H1 (cell line): Measurements from ENCODE around the gene PRSS16. TPM values are rescaled to one million over a fixed set of nuclear protein-coding genes. Genes with fewer than 3 reads are reported as not detected.

Experiments
- CBX8 ChIP-seq: fragments of 300-800, 300-1000 bp; sonication (generic); IDR thresholded peaks from 2 replicates; pipeline ENCODE4 v1.7.1; 2016; ENCODE audit warnings: low read depth, low read length, borderline replicate concordance
- CREB1 ChIP-seq: IDR thresholded peaks from 2 replicates; pipeline ENCODE4 v1.6.1; 2012; ENCODE audit warnings: inconsistent platforms
- HDAC2 ChIP-seq, 2 experiments: fragments of 300-600 bp in 1 of 2; sonication (generic) in 1 of 2; IDR thresholded peaks; 2 replicates each; pipeline ENCODE4 v1.6.1; 2011 to 2012; ENCODE audit warnings: low read depth in 2 of 2, low read length in 2 of 2, mild to moderate bottlenecking in 2 of 2, moderate library complexity in 2 of 2, borderline replicate concordance in 1 of 2, inconsistent platforms in 1 of 2
- POLR2A ChIP-seq, 2 experiments: IDR thresholded peaks; 1 replicate in 1 of 2; 2 replicates in 1 of 2; pipeline ENCODE4 v1.6.1; 2011; ENCODE audit warnings: low read depth in 2 of 2, low read length in 2 of 2, mild to moderate bottlenecking in 2 of 2; ENCODE audit errors: control extremely low read depth in 1 of 2
- POLR2AphosphoS5 ChIP-seq: IDR thresholded peaks from 2 replicates; pipeline ENCODE4 v1.6.1; 2011; ENCODE audit warnings: low read depth, low read length
- RFX5 ChIP-seq: IDR thresholded peaks from 2 replicates; pipeline ENCODE4 v1.6.1; 2011; ENCODE audit warnings: low read depth, low read length, improper control_type of control experiment, borderline replicate concordance
- SP4 ChIP-seq: IDR thresholded peaks from 2 replicates; pipeline ENCODE4 v1.6.1; 2012; ENCODE audit warnings: low read length, inconsistent platforms
- SUZ12 ChIP-seq: fragments of 200-600 bp; sonication (generic); IDR thresholded peaks from 2 replicates; pipeline ENCODE4 v1.6.1; 2012; ENCODE audit warnings: mild to moderate bottlenecking, inconsistent platforms, low read length, moderate library complexity, mixed read lengths
- TBP ChIP-seq: IDR thresholded peaks from 2 replicates; pipeline ENCODE4 v1.6.1; 2011; ENCODE audit warnings: low read depth, low read length, improper control_type of control experiment
- TEAD4 ChIP-seq: IDR thresholded peaks from 2 replicates; pipeline ENCODE4 v1.6.1; 2012; ENCODE audit warnings: low read depth, low read length, inconsistent platforms, mixed read lengths
- polyA plus RNA-seq, 7 experiments: library from polyadenylated mRNA; depleted of rRNA in 3 of 7; stranded (reverse) in 5 of 7; unstranded in 2 of 7; fragments of >200 nt in 5 of 7; fragments of 200-250 nt in 2 of 7; gene quantifications; 1 replicate in 5 of 7; 2 replicates in 1 of 7; 4 replicates in 1 of 7; pipeline versions ENCODE4 v1.2.1 to v1.2.3, GENCODE V29; 2011 to 2013; ENCODE audit warnings: missing spikeins in 2 of 7, mixed read lengths in 2 of 7
- total RNA-seq: library from RNA; stranded (reverse); fragmentation: NEBNext Ultra II Directional; extraction: Animal tissue kit (Norgen Biotek cat#: 25700); gene quantifications from 2 replicates; pipeline ENCODE4 v1.2.1, GENCODE V29; 2021

Gene PRSS16
- total and polyA plus RNA-seq, 2 of the 8 experiments (the other 6 are each of a cell fraction or from before 2014, with no cell fraction given), result 20.2 to 38.9 TPM

GRCh38 chr6:27290065-27290849, 42.8 kb downstream of the PRSS16 start (continued):
- TF ChIP-seq RFX5 (no peak), SUZ12 (no peak), CREB1 (no peak), TEAD4 (peak; percentile 70; the same call in 1 of the 2 replicates), TBP (peak; percentile 99), POLR2A (IDR thresholded peaks at IDR 0.05; ENCODE audit: control extremely low read depth in 1 of 2, low read depth in 2 of 2, low read length in 2 of 2) (no peak), POLR2AphosphoS5 (no peak), SP4 (0 out of 2 replicates have a peak, but pooled peaks have one; percentile 20), HDAC2 (IDR thresholded peaks at IDR 0.05; ENCODE audit: borderline replicate concordance in 1 of 2, low read depth in 2 of 2, low read length in 2 of 2) (0 out of 4 replicates have a peak, but pooled peaks of 1 of the 2 experiments have one; percentile 76), CBX8 (no peak)
